Retinal pigment epithelial cell (primary cell): Measurements from ENCODE around the gene DIP2C.

Experiments
- DNase-seq: peaks from one replicate; pipeline ENCODE4 v3.0.0-alpha.2; 2010; ENCODE audit warnings: low read depth
- H3K4me3 ChIP-seq: 2 replicates; pipeline ENCODE4 v1.5.1; 2011; ENCODE audit warnings: mild to moderate bottlenecking, low read length, control low read depth, moderate library complexity
- CTCF ChIP-seq: conservative IDR thresholded peaks from 2 replicates; pipeline ENCODE4 v1.5.1; 2011; ENCODE audit warnings: low read depth, low read length, control low read depth, inconsistent platforms

The DIP2C gene

GRCh38 chr10:551373-552252 lies 137.9 kb downstream of the DIP2C start:
- no peak for TF ChIP-seq CTCF

GRCh38 chr10:550665-551372 lies 138.6 kb downstream of the DIP2C start:
- no peak overlapping the region for H3K4me3 ChIP-seq
- no peak for TF ChIP-seq CTCF
- no peak for DNase-seq

More at GRCh38 chr10:551373-552252, 137.9 kb downstream of the DIP2C start:
- DNase-seq, result no peak
- no peak overlapping the region for H3K4me3 ChIP-seq

- TF ChIP-seq CTCF, result no peak
- no peak overlapping the region for H3K4me3 ChIP-seq
- no peak for DNase-seq
Observed at GRCh38 chr10:549391-549790, 140.1 kb downstream of the DIP2C start.

GRCh38 chr10:548238-548901 lies 141.1 kb downstream of the DIP2C start:
- TF ChIP-seq CTCF, result no peak
- H3K4me3 ChIP-seq, result no peak overlapping the region
- no peak for DNase-seq

- TF ChIP-seq CTCF, result no peak
- DNase-seq, result no peak
- no peak overlapping the region for H3K4me3 ChIP-seq
Observed at GRCh38 chr10:547591-548081, 141.8 kb downstream of the DIP2C start.

- TF ChIP-seq CTCF, result no peak
- H3K4me3 ChIP-seq, result no peak overlapping the region
- DNase-seq, result no peak
Observed at GRCh38 chr10:546971-547590, 142.4 kb downstream of the DIP2C start.
